Endothelial cell of umbilical vein (primary cell): Measurements from ENCODE around the gene SARS1.
"Not testable (repeated sequence)": the region's sequence is repeated elsewhere in the genome, so short reads cannot be mapped to it uniquely, and the experiment has no call there.

ENCODE experiments used
- CTCF ChIP-seq, 2 donors: IDR thresholded peaks; 1 replicate in 1 of 2; 2 replicates in 1 of 2; pipeline ENCODE4 v1.5.1; 2011; ENCODE audit warnings: low read length in 2 of 2, mild to moderate bottlenecking in 2 of 2, moderate library complexity in 2 of 2, control low read depth in 1 of 2, inconsistent platforms in 1 of 2, low read depth in 1 of 2; ENCODE audit not compliant: insufficient read depth in 1 of 2; ENCODE audit errors: extremely low read depth in 1 of 2
- EZH2 ChIP-seq: IDR thresholded peaks from 2 replicates; pipeline ENCODE4 v1.6.1; 2012; ENCODE audit warnings: borderline replicate concordance, low read depth, mild to moderate bottlenecking, moderate library complexity, low read length, inconsistent platforms; ENCODE audit not compliant: severe bottlenecking
- POLR2A ChIP-seq: IDR thresholded peaks from 2 replicates; pipeline ENCODE4 v1.6.1; 2012; ENCODE audit warnings: low read depth, mild to moderate bottlenecking, control low read depth, low read length
- POLR2AphosphoS5 ChIP-seq: IDR thresholded peaks from 2 replicates; pipeline ENCODE4 v1.6.1; 2012; ENCODE audit warnings: low read depth, mild to moderate bottlenecking, control low read depth, low read length, moderate library complexity; ENCODE audit not compliant: insufficient read depth

GRCh38 chr1:109286762-109287161 lies 73.0 kb downstream of the SARS1 start:
- TF ChIP-seq POLR2A; CTCF (IDR thresholded peaks at IDR 0.05; ENCODE audit: extremely low read depth in 1 of 2, insufficient read depth in 1 of 2, low read depth in 1 of 2, low read length in 2 of 2); EZH2; POLR2AphosphoS5: not testable (repeated sequence)
